ENCODE results near the gene PHF5A. TPM values are rescaled to one million over a fixed set of nuclear protein-coding genes. Genes with fewer than 3 reads are reported as not detected.

PHF5A gene
- polyA plus RNA-seq, 2 of the 4 experiments (the other 2 are of a cell fraction), result 80.1 to 82.6 TPM

DNA sequence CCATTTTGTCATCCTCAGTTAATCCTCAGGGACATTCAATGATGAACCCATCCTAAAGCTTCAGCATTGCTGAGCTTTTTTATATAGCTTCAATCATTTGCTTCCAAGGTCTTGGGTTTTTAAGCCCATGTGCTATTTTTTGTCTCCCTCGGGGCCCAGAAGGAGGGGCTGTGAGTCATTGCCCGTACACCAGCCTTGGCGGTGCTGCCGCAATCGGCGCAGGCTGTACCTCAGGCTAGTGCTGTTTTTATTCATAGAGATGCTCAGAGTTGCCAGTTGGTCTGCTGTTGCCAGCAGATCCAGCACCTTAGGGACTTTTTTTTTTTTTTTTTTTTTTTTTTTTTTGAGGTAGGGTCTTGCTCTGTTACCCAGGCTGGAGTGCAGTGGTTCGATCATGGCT is 35.9 kb upstream of the PHF5A start (continued):
- TF ChIP-seq, protein P1, sequence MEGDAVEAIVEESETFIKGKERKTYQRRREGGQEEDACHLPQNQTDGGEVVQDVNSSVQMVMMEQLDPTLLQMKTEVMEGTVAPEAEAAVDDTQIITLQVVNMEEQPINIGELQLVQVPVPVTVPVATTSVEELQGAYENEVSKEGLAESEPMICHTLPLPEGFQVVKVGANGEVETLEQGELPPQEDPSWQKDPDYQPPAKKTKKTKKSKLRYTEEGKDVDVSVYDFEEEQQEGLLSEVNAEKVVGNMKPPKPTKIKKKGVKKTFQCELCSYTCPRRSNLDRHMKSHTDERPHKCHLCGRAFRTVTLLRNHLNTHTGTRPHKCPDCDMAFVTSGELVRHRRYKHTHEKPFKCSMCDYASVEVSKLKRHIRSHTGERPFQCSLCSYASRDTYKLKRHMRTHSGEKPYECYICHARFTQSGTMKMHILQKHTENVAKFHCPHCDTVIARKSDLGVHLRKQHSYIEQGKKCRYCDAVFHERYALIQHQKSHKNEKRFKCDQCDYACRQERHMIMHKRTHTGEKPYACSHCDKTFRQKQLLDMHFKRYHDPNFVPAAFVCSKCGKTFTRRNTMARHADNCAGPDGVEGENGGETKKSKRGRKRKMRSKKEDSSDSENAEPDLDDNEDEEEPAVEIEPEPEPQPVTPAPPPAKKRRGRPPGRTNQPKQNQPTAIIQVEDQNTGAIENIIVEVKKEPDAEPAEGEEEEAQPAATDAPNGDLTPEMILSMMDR (IDR thresholded peaks at IDR 0.05), result no peak
- TF ChIP-seq MAFK (IDR thresholded peaks at IDR 0.05; ENCODE audit: partially characterized antibody) (no peak), KDM5A (IDR thresholded peaks at IDR 0.05) (no peak), RFX5 (IDR thresholded peaks at IDR 0.05) (no peak), HDAC2 (IDR thresholded peaks at IDR 0.05) (no peak), SREBF2 (IDR thresholded peaks at IDR 0.05) (no peak), RAD21 (conservative IDR thresholded peaks at IDR 0.05 in 1 of 2, IDR thresholded peaks at IDR 0.05 in 1 of 2) (no peak)

DNA sequence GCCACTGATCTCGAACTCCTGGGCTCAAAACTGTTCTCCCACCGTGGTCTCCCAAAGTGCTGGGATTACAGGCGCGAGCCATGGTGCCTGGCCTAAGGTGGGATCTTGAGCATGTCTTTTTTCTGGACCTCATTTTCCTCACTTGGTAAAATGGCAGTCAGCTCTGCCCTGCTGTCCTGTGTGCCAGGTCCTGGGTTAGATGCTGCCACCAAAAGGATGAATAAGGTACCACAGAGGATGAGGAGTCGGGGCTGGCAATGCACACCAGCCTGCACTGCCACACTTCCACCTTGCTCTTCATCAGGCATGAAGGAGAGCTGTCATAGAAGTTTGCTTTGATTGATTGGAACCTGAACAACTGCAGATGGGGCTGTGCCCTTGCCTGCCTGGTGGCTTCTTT is 32.7 kb upstream of the PHF5A start:
- Histone ChIP-seq H3K9me3 (no peaks in the 10 kb centered on the region), H3K27ac (no peak overlapping the region), H3K4me3 (no peak overlapping the region), H3K4me1 (no peaks in the 10 kb centered on the region), H3K4me2 (no peak overlapping the region)
- no peak for FAIRE-seq
- peak; percentile 76 to 91; a peak in 5 of 6 replicates for ATAC-seq
- peak; percentile 33 to 44 for DNase-seq (ENCODE audit: low read depth in 1 of 2, low spot score in 1 of 2)
- POLR2A ChIA-PET, result interaction anchor here (1.1 kb wide), 1 partner anchor 54 kb away, joined by 3 read pairs; the partner anchor contains the start of gene TOB2
- CTCF ChIA-PET, result interaction anchor here (0.6 to 6.2 kb wide), 6 partner anchors 16 to 99 kb away, joined by 3 to 38 read pairs (median 7); no protein-coding TSS in a partner anchor
- 95% methylated on average over 5 of the region's 5 CpGs for WGBS (ENCODE audit: missing lambda C conversion rate)
- TF ChIP-seq RARB (CRISPR knock-in tag; IDR thresholded peaks at IDR 0.05) (no peak), NPAS2 (CRISPR knock-in tag; IDR thresholded peaks at IDR 0.05; ENCODE audit: borderline replicate concordance) (no peak), RAD21 (conservative IDR thresholded peaks at IDR 0.05 in 1 of 2, IDR thresholded peaks at IDR 0.05 in 1 of 2) (peak; percentile 38 to 51; a peak in 3 of 5 replicates)
- TF ChIP-seq, protein P1 (IDR thresholded peaks at IDR 0.05), result peak; percentile 20; the same call in 1 of the 3 replicates

DNA sequence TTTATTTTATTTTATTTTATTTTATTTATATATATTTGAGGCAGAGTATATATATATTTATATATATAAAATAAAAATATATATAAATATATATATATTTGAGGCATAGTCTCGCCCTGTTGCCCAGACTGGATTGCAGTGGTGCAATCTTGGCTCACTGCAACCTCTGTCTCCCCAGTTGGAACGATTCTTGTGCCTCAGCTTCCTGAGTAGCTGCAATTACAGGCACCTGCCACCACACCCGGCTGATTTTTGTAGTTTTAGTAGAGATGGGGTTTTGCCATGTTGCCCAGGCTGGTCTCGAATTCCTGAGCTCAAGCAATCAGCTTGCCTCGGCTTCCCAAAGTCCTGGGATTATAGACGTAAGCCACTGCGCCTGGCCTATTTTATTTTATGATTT is 31.8 kb upstream of the PHF5A start:
- ChIA-PET CTCF (interaction anchor here (0.9 to 6.2 kb wide), 4 partner anchors 11 to 96 kb away, joined by 3 to 38 read pairs (median 7); no protein-coding TSS in a partner anchor), POLR2A (interaction anchor here (1.6 kb wide), 1 partner anchor 32 kb away, joined by 5 read pairs; the partner anchor contains the start of genes ACO2 and PHF5A)
- DNase-seq (ENCODE audit: low read depth in 1 of 2, low spot score in 1 of 2), result no peak

DNA sequence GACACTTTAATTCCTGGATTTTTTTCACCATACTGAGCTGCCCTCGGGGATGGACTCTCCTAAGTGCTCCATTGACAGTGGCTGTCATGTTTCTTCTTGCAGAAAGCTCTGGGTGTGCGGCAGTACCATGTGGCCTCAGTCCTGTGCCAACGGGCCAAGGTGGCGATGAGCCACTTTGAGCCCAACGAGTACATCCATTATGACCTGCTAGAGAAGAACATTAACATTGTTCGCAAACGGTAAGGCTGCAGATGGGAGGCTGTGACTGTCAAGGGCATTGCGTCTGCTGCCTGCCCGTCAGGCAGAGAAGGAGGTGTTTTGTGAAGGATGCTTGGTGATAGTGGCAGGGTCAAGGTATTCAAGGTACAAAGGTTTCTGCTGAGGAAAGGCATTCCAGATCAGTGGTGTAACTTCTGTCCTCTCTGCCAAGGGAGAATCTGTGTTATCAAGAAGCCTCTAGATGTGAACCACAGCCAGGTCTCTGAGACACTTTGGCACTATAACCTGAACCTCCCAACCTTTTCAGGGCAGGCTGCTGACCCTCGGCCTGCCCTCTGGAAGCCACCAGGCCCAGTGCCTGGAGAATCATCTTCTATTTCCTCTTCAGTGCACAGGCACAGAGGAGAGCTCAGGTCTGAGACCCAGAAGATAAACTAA is 31.3 kb upstream of the PHF5A start:
- ATAC-seq (no peak), DNase-seq (ENCODE audit: low read depth in 1 of 2, low spot score in 1 of 2) (no peak), FAIRE-seq (no peak)
- Histone ChIP-seq H3K4me1 (no peaks in the 10 kb centered on the region), H3K27ac (no peak overlapping the region), H3K4me2 (no peak overlapping the region), H3K4me3 (no peak overlapping the region), H3K9me3 (no peaks in the 10 kb centered on the region)
- POLR2A ChIA-PET, result interaction anchor here (1.6 kb wide), 1 partner anchor 31 kb away, joined by 5 read pairs; the partner anchor contains the start of genes ACO2 and PHF5A
- CTCF ChIA-PET, result interaction anchor here (0.6 to 6.2 kb wide), 5 partner anchors 11 to 96 kb away, joined by 3 to 38 read pairs (median 5); no protein-coding TSS in a partner anchor
- 93% methylated on average over 8 of the region's 10 CpGs for WGBS (ENCODE audit: missing lambda C conversion rate)
- no peak for TF ChIP-seq HDAC2 (IDR thresholded peaks at IDR 0.05)
- no peak for TF ChIP-seq TFCP2L1 (CRISPR knock-in tag; IDR thresholded peaks at IDR 0.05)
- no peak for TF ChIP-seq POLR2AphosphoS2 (conservative IDR thresholded peaks at IDR 0.05; ENCODE audit: low read length)
- no peak for TF ChIP-seq FOSB (CRISPR knock-in tag; IDR thresholded peaks at IDR 0.05)
- no peak for TF ChIP-seq NR3C1 (IDR thresholded peaks at IDR 0.05)
- TF ChIP-seq FOSL2 (IDR thresholded peaks at IDR 0.05), result no peak
- no peak for TF ChIP-seq FOSL2 (CRISPR knock-in tag; IDR thresholded peaks at IDR 0.05)
- TF ChIP-seq, protein P2, sequence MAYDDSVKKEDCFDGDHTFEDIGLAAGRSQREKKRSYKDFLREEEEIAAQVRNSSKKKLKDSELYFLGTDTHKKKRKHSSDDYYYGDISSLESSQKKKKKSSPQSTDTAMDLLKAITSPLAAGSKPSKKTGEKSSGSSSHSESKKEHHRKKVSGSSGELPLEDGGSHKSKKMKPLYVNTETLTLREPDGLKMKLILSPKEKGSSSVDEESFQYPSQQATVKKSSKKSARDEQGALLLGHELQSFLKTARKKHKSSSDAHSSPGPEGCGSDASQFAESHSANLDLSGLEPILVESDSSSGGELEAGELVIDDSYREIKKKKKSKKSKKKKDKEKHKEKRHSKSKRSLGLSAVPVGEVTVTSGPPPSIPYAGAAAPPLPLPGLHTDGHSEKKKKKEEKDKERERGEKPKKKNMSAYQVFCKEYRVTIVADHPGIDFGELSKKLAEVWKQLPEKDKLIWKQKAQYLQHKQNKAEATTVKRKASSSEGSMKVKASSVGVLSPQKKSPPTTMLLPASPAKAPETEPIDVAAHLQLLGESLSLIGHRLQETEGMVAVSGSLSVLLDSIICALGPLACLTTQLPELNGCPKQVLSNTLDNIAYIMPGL (CRISPR knock-in tag; IDR thresholded peaks at IDR 0.05; ENCODE audit: borderline replicate concordance), result no peak
- TF ChIP-seq CBX2 (IDR thresholded peaks at IDR 0.05; ENCODE audit: borderline replicate concordance, low read depth), result no peak
- TF ChIP-seq, protein P3, sequence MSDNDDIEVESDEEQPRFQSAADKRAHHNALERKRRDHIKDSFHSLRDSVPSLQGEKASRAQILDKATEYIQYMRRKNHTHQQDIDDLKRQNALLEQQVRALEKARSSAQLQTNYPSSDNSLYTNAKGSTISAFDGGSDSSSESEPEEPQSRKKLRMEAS (IDR thresholded peaks at IDR 0.05), result no peak
- TF ChIP-seq, protein P1 (IDR thresholded peaks at IDR 0.05), result no peak
- no peak for TF ChIP-seq MAZ (IDR thresholded peaks at IDR 0.05; ENCODE audit: borderline replicate concordance, low read depth, low read length)
- TF ChIP-seq JUN (IDR thresholded peaks at IDR 0.05), result no peak
- no peak for TF ChIP-seq POLR2A (IDR thresholded peaks at IDR 0.05; ENCODE audit: low read length)

More for the DNA sequence above, 31.8 kb upstream of the PHF5A start:
- H3K4me1 ChIP-seq, result no peaks in the 10 kb centered on the region
- no peak overlapping the region for H3K4me2 ChIP-seq
- no peak overlapping the region for H3K27ac ChIP-seq
- no peak overlapping the region for H3K4me3 ChIP-seq
- no peaks in the 10 kb centered on the region for H3K9me3 ChIP-seq
- WGBS (ENCODE audit: missing lambda C conversion rate), result 79% methylated on average over 7 of the region's 7 CpGs
- FAIRE-seq (no peak), ATAC-seq (no peak)
- no peak for TF ChIP-seq PHF8 (IDR thresholded peaks at IDR 0.05; ENCODE audit: borderline replicate concordance, low read depth)
- no peak for TF ChIP-seq SREBF2 (IDR thresholded peaks at IDR 0.05)
- TF ChIP-seq TP53 (CRISPR knock-in tag; IDR thresholded peaks at IDR 0.05), result no peak
- TF ChIP-seq RFX5 (IDR thresholded peaks at IDR 0.05), result no peak

All from A549 (cell line).